ENCODE results near the gene PRTN3.

DNA sequence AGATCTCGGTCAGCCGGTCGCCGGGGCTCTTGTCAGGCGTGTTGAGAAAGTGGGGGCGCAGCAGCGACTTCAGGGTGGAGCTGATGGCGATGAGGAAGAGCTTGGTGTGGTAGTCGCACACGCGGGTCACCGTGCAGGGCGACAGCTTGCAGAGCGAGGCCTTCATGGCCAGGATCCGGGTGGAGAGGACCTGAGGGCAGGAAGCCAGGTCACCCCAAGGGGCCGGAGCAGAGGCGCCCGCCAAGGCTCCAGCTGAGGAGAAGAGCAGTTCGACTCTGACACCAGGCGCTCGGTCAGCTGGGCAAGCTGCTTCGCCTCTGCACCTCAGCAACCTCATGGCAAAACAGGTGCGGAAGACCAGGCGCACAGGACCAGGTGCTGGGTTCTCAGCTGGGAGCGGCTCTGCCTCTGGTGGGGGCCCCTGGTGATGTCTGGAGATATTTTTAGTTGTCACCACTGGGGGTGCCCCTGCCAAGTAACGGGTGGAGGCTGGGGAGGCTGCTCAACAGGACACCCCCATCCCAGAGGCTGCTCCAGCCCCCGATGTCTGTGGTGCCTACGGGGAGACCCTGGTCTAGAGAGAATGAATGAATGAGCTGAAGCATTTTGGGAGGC lies 34.6 kb downstream of the PRTN3 start:
- TF ChIP-seq, protein P1, sequence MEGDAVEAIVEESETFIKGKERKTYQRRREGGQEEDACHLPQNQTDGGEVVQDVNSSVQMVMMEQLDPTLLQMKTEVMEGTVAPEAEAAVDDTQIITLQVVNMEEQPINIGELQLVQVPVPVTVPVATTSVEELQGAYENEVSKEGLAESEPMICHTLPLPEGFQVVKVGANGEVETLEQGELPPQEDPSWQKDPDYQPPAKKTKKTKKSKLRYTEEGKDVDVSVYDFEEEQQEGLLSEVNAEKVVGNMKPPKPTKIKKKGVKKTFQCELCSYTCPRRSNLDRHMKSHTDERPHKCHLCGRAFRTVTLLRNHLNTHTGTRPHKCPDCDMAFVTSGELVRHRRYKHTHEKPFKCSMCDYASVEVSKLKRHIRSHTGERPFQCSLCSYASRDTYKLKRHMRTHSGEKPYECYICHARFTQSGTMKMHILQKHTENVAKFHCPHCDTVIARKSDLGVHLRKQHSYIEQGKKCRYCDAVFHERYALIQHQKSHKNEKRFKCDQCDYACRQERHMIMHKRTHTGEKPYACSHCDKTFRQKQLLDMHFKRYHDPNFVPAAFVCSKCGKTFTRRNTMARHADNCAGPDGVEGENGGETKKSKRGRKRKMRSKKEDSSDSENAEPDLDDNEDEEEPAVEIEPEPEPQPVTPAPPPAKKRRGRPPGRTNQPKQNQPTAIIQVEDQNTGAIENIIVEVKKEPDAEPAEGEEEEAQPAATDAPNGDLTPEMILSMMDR (IDR thresholded peaks at IDR 0.05): no peak
- TF ChIP-seq POLR2A (IDR thresholded peaks at IDR 0.05): no peak

Measured in adrenal gland (tissue), 5 donors.